Measurements from ENCODE around the gene ARHGEF1. TPM values are rescaled to one million over a fixed set of nuclear protein-coding genes. Genes with fewer than 3 reads are reported as not detected.

The ARHGEF1 gene
- total RNA-seq, 1 donor from 2014 or later, result 37.4 TPM

DNA sequence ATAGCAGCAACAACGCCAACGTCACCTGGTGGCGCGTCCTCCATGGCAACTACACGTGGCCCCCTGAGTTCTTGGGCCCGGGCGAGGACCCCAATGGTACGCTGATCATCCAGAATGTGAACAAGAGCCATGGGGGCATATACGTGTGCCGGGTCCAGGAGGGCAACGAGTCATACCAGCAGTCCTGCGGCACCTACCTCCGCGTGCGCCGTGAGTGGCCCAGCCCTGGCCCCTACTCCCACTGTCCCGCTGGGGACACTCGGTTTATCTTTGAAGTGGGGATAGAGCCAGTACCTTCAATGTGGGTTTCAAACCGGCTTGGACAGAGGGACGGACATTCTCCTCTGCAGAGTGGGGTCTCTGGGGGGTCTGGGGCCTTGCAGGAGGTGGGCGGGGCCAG lies 3.9 kb upstream of the ARHGEF1 start:
- DNase-seq (ENCODE audit: low spot score), result no peak
- ATAC-seq, result no peak

GRCh38 chr19:41879670-41880328 lies 3.2 kb upstream of the ARHGEF1 start:
- DNase-seq (ENCODE audit: low spot score) (no peak), ATAC-seq (no peak)

- DNase-seq (ENCODE audit: low spot score) (no peak), ATAC-seq (no peak)
Observed at GRCh38 chr19:41880329-41880708, 2.7 kb upstream of the ARHGEF1 start.

DNA sequence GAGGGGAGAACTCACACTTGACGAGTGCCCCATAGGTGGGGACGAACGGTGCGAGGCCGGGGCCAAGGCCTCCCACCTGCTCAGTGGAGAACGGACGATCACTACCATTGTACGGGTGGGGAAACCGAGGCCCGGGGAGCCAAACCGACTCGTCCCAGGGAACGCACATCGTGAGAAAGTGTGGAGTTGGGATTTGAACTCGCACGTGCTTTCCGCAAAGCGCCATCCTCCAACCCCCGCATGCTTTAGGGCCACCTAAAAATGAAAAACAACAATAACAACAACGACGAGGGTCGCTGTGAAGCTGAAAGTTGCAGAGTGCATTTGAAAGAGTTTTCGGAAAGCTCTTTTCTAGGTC lies 458 bp downstream of the ARHGEF1 start:
- DNase-seq (ENCODE audit: low spot score) (no peak), ATAC-seq (no peak)

GRCh38 chr19:41883821-41884733 lies 1.1 kb downstream of the ARHGEF1 start:
- ATAC-seq (peak; percentile 94), DNase-seq (ENCODE audit: low spot score) (peak; percentile 97)

DNA sequence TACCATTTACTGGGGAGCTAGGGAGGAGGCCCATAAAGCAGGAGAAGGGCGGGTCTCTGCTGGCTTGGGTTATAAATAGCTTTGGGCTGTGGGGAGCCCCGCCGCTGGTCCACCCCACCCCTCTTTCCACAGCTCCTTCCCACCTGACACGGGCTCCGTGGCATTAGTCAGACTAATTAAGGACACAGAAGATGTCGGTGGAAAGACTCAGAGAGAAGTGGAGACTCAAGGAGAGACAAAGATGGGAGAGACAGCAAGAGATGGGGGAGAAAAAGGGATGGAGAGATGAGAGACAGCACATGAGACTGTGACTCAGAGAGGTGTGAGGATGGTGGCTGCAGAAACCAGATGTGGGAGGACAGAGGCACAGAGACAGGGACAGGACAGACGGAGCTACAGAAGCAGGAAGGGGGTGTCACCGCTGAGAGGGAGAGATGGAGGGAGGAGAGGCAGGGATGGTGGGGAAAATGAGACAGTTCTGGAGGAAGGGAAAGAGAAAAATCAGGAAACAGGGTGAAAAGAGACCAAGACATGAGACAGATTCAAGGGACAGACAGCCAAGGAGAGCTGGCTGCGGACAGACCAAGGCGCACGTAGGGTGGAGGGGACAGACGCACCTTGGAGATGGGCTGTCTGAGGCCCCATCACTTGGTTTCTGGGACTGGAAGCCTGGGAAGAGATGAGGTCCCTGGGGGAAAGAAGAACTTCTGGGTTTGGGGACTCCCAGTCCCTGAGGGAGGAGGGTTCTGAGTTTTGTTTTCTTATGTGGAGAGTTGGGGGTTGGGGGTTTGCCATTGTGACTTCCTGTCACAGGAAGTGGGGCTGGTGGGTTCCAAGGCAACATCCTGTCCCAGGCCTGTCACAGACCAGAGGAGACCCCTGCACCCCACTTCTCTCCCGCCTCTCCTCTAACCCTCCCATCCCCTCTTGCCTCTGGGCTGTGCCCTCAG lies 4.1 kb downstream of the ARHGEF1 start:
- no peak for ATAC-seq
- DNase-seq (ENCODE audit: low spot score), result no peak

- ATAC-seq, result no peak
- no peak for DNase-seq (ENCODE audit: low spot score)
Observed at GRCh38 chr19:41887711-41888382, 4.9 kb downstream of the ARHGEF1 start.

GRCh38 chr19:41888926-41889325 lies 5.9 kb downstream of the ARHGEF1 start:
- no peak for ATAC-seq
- no peak for DNase-seq (ENCODE audit: low spot score)

DNA sequence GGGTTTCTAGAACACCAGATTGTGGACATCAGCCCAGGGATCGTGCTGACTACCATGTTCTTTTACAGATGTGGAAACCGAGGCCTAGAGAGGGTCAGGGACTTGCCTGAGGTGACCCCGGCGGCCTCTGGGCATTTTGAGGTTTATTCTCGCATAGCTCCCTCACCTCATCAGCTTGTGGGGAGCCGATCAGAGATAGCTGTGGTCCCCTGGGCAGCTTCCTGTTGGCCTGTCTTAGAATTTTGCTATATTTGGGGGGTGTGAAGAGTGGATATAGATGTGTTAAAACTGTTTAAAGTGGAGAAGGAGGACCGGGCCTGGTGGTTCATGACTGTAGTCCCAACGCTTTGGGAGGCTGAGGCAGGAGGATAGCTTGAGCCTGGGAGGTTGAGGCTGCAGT lies 6.9 kb downstream of the ARHGEF1 start:
- ATAC-seq, result no peak

GRCh38 chr19:41890936-41891335 lies 8.0 kb downstream of the ARHGEF1 start:
- ATAC-seq, result no peak
- DNase-seq (ENCODE audit: low spot score), result no peak

More for the DNA sequence above, 6.9 kb downstream of the ARHGEF1 start:
- DNase-seq (ENCODE audit: low spot score), result no peak

DNA sequence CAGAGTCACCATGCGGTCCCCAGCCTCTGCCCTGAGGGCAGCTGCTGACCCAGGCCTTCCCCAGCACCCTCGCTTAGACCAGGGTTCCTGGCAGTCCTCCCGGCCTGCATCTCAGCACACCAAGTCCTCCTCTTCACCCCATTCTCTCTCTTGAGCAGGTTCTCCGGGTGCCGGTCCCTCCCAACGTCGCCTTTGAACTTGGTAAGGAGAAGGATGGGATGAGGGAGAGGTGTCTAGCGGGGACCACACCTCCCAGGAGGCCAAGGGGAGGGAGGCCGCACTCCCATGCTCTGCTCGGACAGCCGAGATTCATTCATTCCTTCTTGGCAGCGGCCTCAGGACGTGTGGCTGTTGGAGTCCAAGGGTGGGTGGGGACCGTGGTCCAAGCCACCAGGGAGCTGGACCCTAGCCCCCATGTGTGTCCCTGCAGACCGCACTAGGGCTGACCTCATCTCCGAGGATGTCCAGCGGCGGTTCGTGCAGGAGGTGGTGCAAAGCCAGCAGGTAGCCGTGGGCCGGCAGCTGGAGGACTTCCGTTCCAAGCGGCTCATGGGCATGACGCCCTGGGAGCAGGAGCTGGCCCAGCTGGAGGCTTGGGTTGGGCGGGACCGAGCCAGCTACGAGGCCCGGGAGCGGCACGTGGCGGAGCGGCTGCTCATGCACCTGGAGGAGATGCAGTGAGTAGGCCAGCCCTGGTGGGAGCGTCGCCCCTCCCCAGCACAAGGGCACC lies 9.4 kb downstream of the ARHGEF1 start:
- DNase-seq (ENCODE audit: low spot score) (no peak), ATAC-seq (no peak)

DNA sequence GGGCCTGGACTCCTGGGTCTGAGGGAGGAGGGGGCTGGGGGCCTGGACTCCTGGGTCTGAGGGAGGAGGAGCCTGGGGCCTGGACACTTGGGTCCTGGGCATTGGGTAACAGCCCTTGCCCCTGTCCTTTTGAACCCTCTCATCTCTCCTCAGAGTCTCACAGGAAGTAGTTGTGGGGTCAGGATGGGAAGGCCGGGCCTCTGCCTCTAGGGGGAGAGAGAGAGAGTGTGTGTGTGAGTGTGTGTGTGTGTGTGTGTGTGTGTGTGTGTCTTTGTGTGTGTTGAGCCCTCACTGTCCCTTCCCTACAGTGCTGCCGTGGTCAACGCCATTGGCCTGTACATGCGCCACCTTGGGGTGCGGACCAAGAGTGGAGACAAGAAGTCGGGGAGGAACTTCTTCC lies 10.9 kb downstream of the ARHGEF1 start:
- DNase-seq (ENCODE audit: low spot score) (no peak), ATAC-seq (no peak)

DNA sequence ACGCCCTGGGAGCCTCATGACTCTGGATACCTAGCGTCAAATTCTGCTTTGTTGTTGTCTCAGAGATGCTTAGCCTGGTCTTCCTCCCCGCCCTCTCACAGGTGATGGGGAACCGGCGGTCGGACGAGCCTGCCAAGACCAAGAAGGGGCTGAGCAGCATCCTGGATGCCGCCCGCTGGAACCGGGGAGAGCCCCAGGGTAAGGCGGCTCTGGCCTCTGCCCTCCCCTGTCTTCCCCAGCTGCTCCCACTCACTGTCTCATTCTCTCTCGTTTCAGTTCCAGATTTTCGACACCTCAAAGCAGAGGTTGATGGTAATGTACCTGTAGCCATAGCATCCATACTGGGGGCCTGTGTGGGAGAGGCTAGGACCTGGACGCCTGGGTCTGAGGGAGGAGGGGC lies 11.4 kb downstream of the ARHGEF1 start:
- no peak for ATAC-seq
- DNase-seq (ENCODE audit: low spot score), result no peak

- ATAC-seq, result peak; percentile 18
- no peak for DNase-seq (ENCODE audit: low spot score)
Observed at GRCh38 chr19:41895745-41896580, 13.0 kb downstream of the ARHGEF1 start.

- no peak for DNase-seq (ENCODE audit: low spot score)
- ATAC-seq, result no peak
Observed at GRCh38 chr19:41896581-41896942, 13.6 kb downstream of the ARHGEF1 start.

DNA sequence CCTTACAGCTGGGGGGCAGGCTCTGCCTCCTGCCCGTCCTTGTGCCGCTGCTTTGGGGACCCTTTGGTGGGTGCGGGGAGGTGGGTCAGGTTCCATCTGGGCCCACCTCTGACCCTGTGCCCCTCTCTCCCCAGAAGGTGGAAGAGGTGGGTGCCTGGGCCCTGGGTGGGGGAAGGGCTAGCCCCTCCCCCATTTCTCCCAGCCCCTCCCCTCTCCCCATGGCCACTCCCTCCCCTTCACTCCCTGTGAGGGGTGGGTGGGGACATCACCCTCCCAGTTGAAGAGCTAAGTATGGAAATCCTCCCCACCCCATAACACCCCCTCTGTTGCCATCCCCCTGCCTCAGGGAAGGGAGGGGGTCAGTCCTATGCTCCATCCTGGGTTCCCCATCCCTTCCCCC lies 14.2 kb downstream of the ARHGEF1 start:
- ATAC-seq (no peak), DNase-seq (ENCODE audit: low spot score) (no peak)

DNA sequence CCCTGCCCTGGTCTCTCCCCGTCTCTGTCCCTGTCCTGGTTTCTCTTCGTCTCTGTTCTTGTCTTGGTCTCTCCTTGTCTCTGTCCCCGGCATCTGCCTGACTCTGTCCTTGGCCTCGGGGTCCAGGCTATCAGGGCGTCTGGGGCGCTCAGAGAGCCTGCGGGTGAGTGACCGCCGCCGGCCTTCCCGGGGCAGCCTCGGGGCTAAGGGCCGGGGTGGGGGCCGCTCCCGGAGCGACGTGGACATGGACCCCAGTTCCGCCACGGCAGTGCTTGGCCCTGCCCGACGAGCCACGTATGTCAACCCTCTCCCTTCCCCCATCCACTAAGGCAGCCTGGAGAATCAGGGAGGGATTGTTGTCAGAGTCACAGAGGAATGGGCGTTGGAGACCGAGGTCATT lies 14.8 kb downstream of the ARHGEF1 start:
- DNase-seq (ENCODE audit: low spot score), result no peak
- no peak for ATAC-seq

DNA sequence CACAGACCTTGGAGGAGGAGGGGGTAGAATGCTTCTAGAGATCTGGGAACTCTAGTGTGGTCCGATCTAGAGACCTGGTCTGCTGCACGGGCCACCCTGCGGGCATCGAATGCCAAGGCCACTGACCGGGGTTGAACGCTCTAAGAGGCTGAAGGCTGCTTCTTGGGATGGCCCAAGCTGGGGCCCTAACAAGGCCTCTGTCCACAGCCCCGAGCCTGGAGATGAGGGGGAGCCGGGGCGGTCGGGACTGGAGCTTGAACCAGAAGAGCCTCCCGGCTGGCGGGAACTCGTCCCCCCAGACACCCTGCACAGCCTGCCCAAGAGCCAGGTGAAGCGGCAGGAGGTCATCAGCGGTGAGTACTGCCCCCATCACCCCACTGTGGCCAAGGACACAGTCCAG lies 15.3 kb downstream of the ARHGEF1 start:
- ATAC-seq (no peak), DNase-seq (ENCODE audit: low spot score) (no peak)

DNA sequence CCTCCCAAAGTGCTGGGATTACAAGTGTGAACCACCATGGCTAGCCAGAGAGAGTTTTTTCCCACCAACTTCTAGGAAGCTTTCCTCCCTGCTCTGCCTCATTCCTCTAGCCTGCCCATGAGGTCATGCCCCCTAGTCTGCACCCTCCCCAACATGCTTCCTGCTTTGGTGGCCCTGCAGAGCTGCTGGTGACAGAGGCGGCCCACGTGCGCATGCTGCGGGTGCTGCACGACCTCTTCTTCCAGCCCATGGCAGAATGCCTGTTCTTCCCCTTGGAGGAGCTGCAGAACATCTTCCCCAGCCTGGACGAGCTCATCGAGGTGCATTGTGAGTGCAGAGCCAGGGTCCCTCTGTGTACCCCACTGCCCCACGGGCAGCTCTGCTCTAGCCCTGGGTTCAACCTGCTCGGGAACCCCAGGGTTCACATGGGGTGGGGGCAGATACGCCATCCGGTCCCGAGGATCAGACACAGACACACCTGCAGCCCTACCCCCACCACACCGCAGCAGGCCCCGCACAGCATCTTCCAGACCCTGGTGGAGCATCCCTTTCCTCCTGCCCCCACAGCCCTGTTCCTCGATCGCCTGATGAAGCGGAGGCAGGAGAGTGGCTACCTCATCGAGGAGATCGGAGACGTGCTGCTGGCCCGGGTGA lies 18.9 kb downstream of the ARHGEF1 start:
- ATAC-seq, result no peak
- no peak for DNase-seq (ENCODE audit: low spot score)

All from left lobe of liver (tissue), 2 donors.